Measurements from ENCODE around the gene TM4SF4. TPM values are rescaled to one million over a fixed set of nuclear protein-coding genes. Genes with fewer than 3 reads are reported as not detected.

The TM4SF4 gene
- total RNA-seq, 4 donors from 2014 or later, result 1.3 to 3.2 (median 2.2) TPM; not detected in 1

GRCh38 chr3:149480326-149481017 is 6.0 kb downstream of the TM4SF4 start:
- ATAC-seq, result peak; percentile 86
- Histone ChIP-seq H3K4me1 (peaks cover 0 to 21% (median 0%) of the 10 kb centered on the region in 3 donors), H3K9me3 (no peaks in the 10 kb centered on the region), H3K27ac (peak overlapping the region in 3 of 4 donors; percentile 48 to 53 (median 52)), H3K27me3 (no peaks in the 10 kb centered on the region), H3K4me3 (no peak overlapping the region), H3K36me3 (no peaks in the 10 kb centered on the region)
- TF ChIP-seq EP300 (IDR thresholded peaks at IDR 0.05) (no peak), POLR2A (IDR thresholded peaks at IDR 0.05) (no peak), POLR2AphosphoS5 (IDR thresholded peaks at IDR 0.05) (peak; percentile 71), CTCF (IDR thresholded peaks at IDR 0.05) (peak; percentile 39 to 71 (median 62))
- WGBS, 2 donors (ENCODE audit: low coverage in 1 of 2), result 50 to 73% methylated on average over 2 to 14 of the region's 15 CpGs

- H3K36me3 ChIP-seq, result no peaks in the 10 kb centered on the region
- ATAC-seq, result no peak
- WGBS, 2 donors (ENCODE audit: low coverage in 1 of 2), result 75 to 85% methylated on average over 1 to 3 of the region's 3 CpGs
- no peaks in the 10 kb centered on the region for H3K27me3 ChIP-seq
- no peaks in the 10 kb centered on the region for H3K9me3 ChIP-seq
- no peak for TF ChIP-seq POLR2A (IDR thresholded peaks at IDR 0.05)
- no peak for TF ChIP-seq POLR2AphosphoS5 (IDR thresholded peaks at IDR 0.05)
- TF ChIP-seq EP300 (IDR thresholded peaks at IDR 0.05), result no peak
- no peak for TF ChIP-seq CTCF (IDR thresholded peaks at IDR 0.05)
- H3K4me3 ChIP-seq, result no peak overlapping the region
- H3K27ac ChIP-seq, result no peak overlapping the region
- peaks cover 0 to 22% (median 0%) of the 10 kb centered on the region in 3 donors for H3K4me1 ChIP-seq
Observed at GRCh38 chr3:149481056-149481455, 6.6 kb downstream of the TM4SF4 start.

GRCh38 chr3:149481491-149481890 is 7.0 kb downstream of the TM4SF4 start:
- ATAC-seq, result no peak
- Histone ChIP-seq H3K36me3 (no peaks in the 10 kb centered on the region), H3K9me3 (no peaks in the 10 kb centered on the region), H3K4me1 (peaks cover 0 to 22% (median 0%) of the 10 kb centered on the region in 3 donors), H3K27me3 (no peaks in the 10 kb centered on the region), H3K4me3 (no peak overlapping the region), H3K27ac (no peak overlapping the region)
- WGBS, 2 donors (ENCODE audit: low coverage in 1 of 2), result 61 to 64% methylated on average over 2 of the region's 2 CpGs
- TF ChIP-seq POLR2A (IDR thresholded peaks at IDR 0.05), result no peak
- no peak for TF ChIP-seq POLR2AphosphoS5 (IDR thresholded peaks at IDR 0.05)
- TF ChIP-seq EP300 (IDR thresholded peaks at IDR 0.05), result no peak
- no peak for TF ChIP-seq CTCF (IDR thresholded peaks at IDR 0.05)

- 75 to 78% methylated on average over 3 of the region's 5 CpGs for WGBS, 2 donors (ENCODE audit: low coverage in 1 of 2)
- Histone ChIP-seq H3K36me3 (no peaks in the 10 kb centered on the region), H3K9me3 (no peaks in the 10 kb centered on the region), H3K4me3 (no peak overlapping the region), H3K27ac (no peak overlapping the region), H3K27me3 (no peaks in the 10 kb centered on the region), H3K4me1 (peaks cover 0 to 8% (median 0%) of the 10 kb centered on the region in 3 donors)
- no peak for ATAC-seq
- TF ChIP-seq POLR2AphosphoS5 (IDR thresholded peaks at IDR 0.05), result no peak
- TF ChIP-seq EP300 (IDR thresholded peaks at IDR 0.05), result no peak
- no peak for TF ChIP-seq POLR2A (IDR thresholded peaks at IDR 0.05)
- no peak for TF ChIP-seq CTCF (IDR thresholded peaks at IDR 0.05)
Observed at GRCh38 chr3:149486726-149487125, 12.2 kb downstream of the TM4SF4 start.

- Histone ChIP-seq H3K27me3 (no peaks in the 10 kb centered on the region), H3K4me1 (peaks cover 0 to 8% (median 0%) of the 10 kb centered on the region in 3 donors), H3K27ac (no peak overlapping the region), H3K36me3 (no peaks in the 10 kb centered on the region), H3K9me3 (no peaks in the 10 kb centered on the region), H3K4me3 (no peak overlapping the region)
- WGBS, 2 donors (ENCODE audit: low coverage in 1 of 2), result 59 to 72% methylated on average over 3 of the region's 6 CpGs
- ATAC-seq, result no peak
- TF ChIP-seq EP300 (IDR thresholded peaks at IDR 0.05) (no peak), CTCF (IDR thresholded peaks at IDR 0.05) (peak in 2 of 4 experiments; percentile 7 to 20), POLR2AphosphoS5 (IDR thresholded peaks at IDR 0.05) (no peak)
Observed at GRCh38 chr3:149487598-149488197, 13.2 kb downstream of the TM4SF4 start.
